Panc1 (cell line): ENCODE measurements around the gene CEP192. TPM values are rescaled to one million over a fixed set of nuclear protein-coding genes. Genes with fewer than 3 reads are reported as not detected.

Experiments
- ATAC-seq: fragments of 200-7000 bp; cut with Tn5 transposase; 2 replicates; pipeline ENCODE4 v1.9.1; 2020; ENCODE audit warnings: mild to moderate bottlenecking, moderate library complexity
- BruUV-seq: library from RNA; stranded (reverse); fragments of 400-500 nt; replicated peaks from 2 replicates; lab custom pipeline; 2021; lab: Mats Ljungman, UMichigan
- CTCF ChIA-PET: fragments of 300-600 bp; sonication (Branson Sonifier 250); formaldehyde crosslinking; loops from one replicate; lab custom pipeline; 2022; ENCODE audit warnings: antibody characterized with exemption; lab: Charles Lee
- POLR2A ChIA-PET: fragments of 300-600 bp; sonication (Branson Sonifier 250); formaldehyde crosslinking; loops from one replicate; lab custom pipeline; 2022; ENCODE audit warnings: antibody characterized with exemption; lab: Charles Lee
- DNase-seq: peaks from one replicate; pipeline ENCODE4 v3.0.0-alpha.2; 2010; ENCODE audit warnings: low read depth, low spot score
- H3K27ac ChIP-seq: 2 replicates; pipeline ENCODE4 v1.5.1; 2011; ENCODE audit warnings: mild to moderate bottlenecking, low read length, inconsistent platforms
- H3K27me3 ChIP-seq: fragments of 200-500 bp; sonication (Bioruptor generic); 2 replicates; pipeline ENCODE4 v1.6.0; 2014; ENCODE audit warnings: low read length, inconsistent platforms; ENCODE audit not compliant: control insufficient read depth, insufficient read depth
- H3K36me3 ChIP-seq: fragments of 200-500 bp; sonication (Bioruptor generic); 2 replicates; pipeline ENCODE4 v1.5.1; 2014; ENCODE audit warnings: inconsistent platforms, mild to moderate bottlenecking, low read length, moderate library complexity; ENCODE audit not compliant: control insufficient read depth, insufficient read depth
- H3K4me1 ChIP-seq: 2 replicates; pipeline ENCODE4 v1.5.1; 2011; ENCODE audit warnings: inconsistent platforms, mild to moderate bottlenecking, low read length, moderate library complexity; ENCODE audit not compliant: control insufficient read depth, insufficient read depth
- H3K4me3 ChIP-seq, 2 experiments: 2 replicates each; pipeline ENCODE4 v1.5.1; 2011 to 2012; ENCODE audit warnings: low read depth in 2 of 2, low read length in 2 of 2, mild to moderate bottlenecking in 2 of 2, inconsistent platforms in 1 of 2, moderate library complexity in 1 of 2
- H3K9me3 ChIP-seq: fragments of 200-500 bp; sonication (Bioruptor generic); 2 replicates; pipeline ENCODE4 v1.5.1; 2014; ENCODE audit warnings: low read depth, mild to moderate bottlenecking, inconsistent platforms, low read length, moderate library complexity; ENCODE audit not compliant: control insufficient read depth, insufficient read depth
- POLR2AphosphoS5 ChIP-seq: IDR thresholded peaks from 2 replicates; pipeline ENCODE4 v1.6.1; 2012; ENCODE audit warnings: mild to moderate bottlenecking, low read depth, low read length, moderate library complexity
- REST ChIP-seq, 2 experiments: IDR thresholded peaks; 2 replicates each; pipeline ENCODE4 v1.6.1; 2011 to 2012; ENCODE audit warnings: low read depth in 2 of 2, control low read depth in 1 of 2, low read length in 1 of 2, mild to moderate bottlenecking in 1 of 2, moderate library complexity in 1 of 2; ENCODE audit not compliant: insufficient read depth in 1 of 2
- SIN3A ChIP-seq: IDR thresholded peaks from 2 replicates; pipeline ENCODE4 v1.6.1; 2012; ENCODE audit warnings: low read depth, mild to moderate bottlenecking, low read length, moderate library complexity, borderline replicate concordance; ENCODE audit not compliant: insufficient read depth
- TCF7L2 ChIP-seq: IDR thresholded peaks from 2 replicates; pipeline ENCODE4 v1.6.1; 2011; ENCODE audit warnings: mild to moderate bottlenecking, low read depth, low read length, inconsistent platforms
- in situ Hi-C: cut with HindIII; loops from 2 replicates; pipeline ENCODE4 v1.10.0; 2016; ENCODE audit warnings: low sequenced_read_pairs, low pct_unique_long_range_greater_than_20kb
- intact Hi-C: fragments of 100-400 bp; cut with micrococcal nuclease; formaldehyde crosslinking; loops from one replicate; pipeline ENCODE4 v1.10.0; 2022; ENCODE audit not compliant: unreplicated experiment
- total RNA-seq: library from RNA; stranded (reverse); gene quantifications from one replicate; pipeline ENCODE4 v1.2.1, GENCODE V29; 2021; ENCODE audit not compliant: unreplicated experiment
- TF ChIP-seq, protein P1 (sequence below): fragments of 450-650 bp; IDR thresholded peaks from 2 replicates; pipeline ENCODE4 v1.5.1; 2017; ENCODE audit warnings: mild to moderate bottlenecking

CEP192 gene
- total RNA-seq, 1 experiment from 2014 or later: 27.2 TPM

DNA sequence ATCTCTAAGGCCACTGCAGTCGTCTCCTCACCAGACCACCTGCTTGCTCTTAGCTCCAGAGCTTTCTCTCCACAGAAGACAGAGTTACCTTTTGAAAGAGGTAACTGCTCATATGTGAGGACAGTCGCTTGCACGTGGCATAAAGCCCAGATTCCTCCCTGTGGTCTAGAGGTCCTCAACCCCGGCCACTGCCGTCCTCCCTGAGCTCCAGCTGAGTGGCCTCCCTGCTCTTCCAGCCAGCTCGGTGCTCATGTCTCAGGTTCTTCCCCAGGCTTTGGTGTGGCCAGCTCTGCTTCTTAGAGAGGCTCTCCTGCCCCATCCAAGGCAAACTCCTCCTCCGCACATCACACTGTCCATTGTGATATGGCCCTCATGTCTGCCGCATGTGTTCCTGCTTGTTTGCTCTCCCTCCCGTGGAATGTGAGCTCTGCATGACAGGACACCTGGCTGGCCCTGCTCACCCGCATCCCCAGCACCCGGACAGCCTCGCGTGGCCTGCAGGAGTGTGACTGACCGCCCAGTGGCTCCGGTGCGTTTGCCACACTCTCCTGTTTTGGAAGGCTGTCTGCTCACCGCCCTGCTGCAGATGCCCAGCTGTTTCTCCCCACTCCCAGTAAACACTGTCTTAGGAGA is 135.9 kb downstream of the CEP192 start:
- intact Hi-C loops (no loop called here), in situ Hi-C loops (no loop called here)
- BruUV-seq: no TSS peak
- Histone ChIP-seq H3K27me3 (no peaks in the 10 kb centered on the region), H3K36me3 (peaks cover 4% of the 10 kb centered on the region; the same call in 1 of the 2 replicates), H3K27ac (no peak overlapping the region), H3K4me1 (no peaks in the 10 kb centered on the region; the same call in 1 of the 2 replicates), H3K4me3 (no peak overlapping the region), H3K9me3 (no peaks in the 10 kb centered on the region)
- no peak for TF ChIP-seq TCF7L2
- no peak for TF ChIP-seq POLR2AphosphoS5
- no peak for TF ChIP-seq REST (IDR thresholded peaks at IDR 0.05; ENCODE audit: insufficient read depth in 1 of 2, low read depth in 2 of 2, low read length in 1 of 2)
- no peak for TF ChIP-seq SIN3A
- TF ChIP-seq, protein P1, sequence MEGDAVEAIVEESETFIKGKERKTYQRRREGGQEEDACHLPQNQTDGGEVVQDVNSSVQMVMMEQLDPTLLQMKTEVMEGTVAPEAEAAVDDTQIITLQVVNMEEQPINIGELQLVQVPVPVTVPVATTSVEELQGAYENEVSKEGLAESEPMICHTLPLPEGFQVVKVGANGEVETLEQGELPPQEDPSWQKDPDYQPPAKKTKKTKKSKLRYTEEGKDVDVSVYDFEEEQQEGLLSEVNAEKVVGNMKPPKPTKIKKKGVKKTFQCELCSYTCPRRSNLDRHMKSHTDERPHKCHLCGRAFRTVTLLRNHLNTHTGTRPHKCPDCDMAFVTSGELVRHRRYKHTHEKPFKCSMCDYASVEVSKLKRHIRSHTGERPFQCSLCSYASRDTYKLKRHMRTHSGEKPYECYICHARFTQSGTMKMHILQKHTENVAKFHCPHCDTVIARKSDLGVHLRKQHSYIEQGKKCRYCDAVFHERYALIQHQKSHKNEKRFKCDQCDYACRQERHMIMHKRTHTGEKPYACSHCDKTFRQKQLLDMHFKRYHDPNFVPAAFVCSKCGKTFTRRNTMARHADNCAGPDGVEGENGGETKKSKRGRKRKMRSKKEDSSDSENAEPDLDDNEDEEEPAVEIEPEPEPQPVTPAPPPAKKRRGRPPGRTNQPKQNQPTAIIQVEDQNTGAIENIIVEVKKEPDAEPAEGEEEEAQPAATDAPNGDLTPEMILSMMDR: no peak
- CTCF ChIA-PET: no interaction called here
- POLR2A ChIA-PET: no interaction called here
- DNase-seq (no peak), ATAC-seq (no peak)

DNA sequence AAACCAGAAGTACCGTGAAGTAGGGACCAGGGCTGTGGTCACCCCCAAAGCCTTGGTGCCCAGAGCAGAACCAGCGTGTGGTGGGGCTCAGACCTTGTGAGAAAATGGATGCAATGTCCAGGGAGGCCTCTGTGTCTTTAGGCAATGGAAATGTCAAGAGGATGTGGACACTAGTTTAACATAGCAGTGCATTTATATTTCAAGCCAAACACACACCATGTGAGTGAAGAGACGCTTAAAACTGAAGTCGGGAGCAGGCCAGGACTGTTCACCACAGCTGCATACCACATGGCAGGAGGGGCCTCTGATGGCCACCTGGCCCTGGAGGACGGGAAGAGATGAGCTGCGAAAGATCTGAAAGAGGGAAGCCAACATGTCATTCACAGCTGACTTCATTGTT is 140.1 kb downstream of the CEP192 start:
- intact Hi-C loops (loop anchor here (10.0 kb wide), 1 partner anchor 56 kb away; no protein-coding TSS in a partner anchor), in situ Hi-C loops (no loop called here)
- no TSS peak for BruUV-seq
- no peaks in the 10 kb centered on the region for H3K27me3 ChIP-seq
- no peak overlapping the region for H3K4me3 ChIP-seq
- DNase-seq (no peak), ATAC-seq (no peak)
- ChIA-PET CTCF (no interaction called here), POLR2A (no interaction called here)
- H3K36me3 ChIP-seq: no peaks in the 10 kb centered on the region
- H3K4me1 ChIP-seq: no peaks in the 10 kb centered on the region
- H3K9me3 ChIP-seq: no peaks in the 10 kb centered on the region
- no peak overlapping the region for H3K27ac ChIP-seq
- TF ChIP-seq POLR2AphosphoS5: no peak
